HUDEP-2 (cell line): ENCODE results near the gene MEGF6.
A peak's percentile ranks its signal among the peaks of the same experiment; 100 is the strongest.

ENCODE experiments used
- DNase-seq, 76 experiments: peaks; one replicate each; lab custom pipeline; 2025; ENCODE audit not compliant: unreplicated experiment in 76 of 76; lab: John Stamatoyannopoulos, UW

The MEGF6 gene

GRCh38 chr1:3453891-3454810 lies 157.2 kb downstream of the MEGF6 start, which contains the start of gene ARHGEF16:
Gene ARHGEF16 (plus strand): TSS chr1:3454665. CDS start chr1:3463085, 8,420 bp downstream.
- DNase-seq, result peak in 6 of 76 experiments; percentile 4 to 24 (median 6)

GRCh38 chr1:3453203-3453761 lies 158.0 kb downstream of the MEGF6 start:
- peak in 56 of 76 experiments; percentile 1 to 75 (median 32) for DNase-seq

GRCh38 chr1:3452866-3453175 lies 158.5 kb downstream of the MEGF6 start:
- no peak for DNase-seq

- no peak for DNase-seq
Measured at GRCh38 chr1:3451994-3452865, 159.1 kb downstream of the MEGF6 start.

- no peak for DNase-seq
Measured at GRCh38 chr1:3450983-3451382, 160.3 kb downstream of the MEGF6 start.

- no peak for DNase-seq
Measured at GRCh38 chr1:3450202-3450863, 161.0 kb downstream of the MEGF6 start.

- DNase-seq, result no peak
Measured at GRCh38 chr1:3444736-3445135, 166.6 kb downstream of the MEGF6 start.

GRCh38 chr1:3444298-3444697 lies 167.0 kb downstream of the MEGF6 start:
- no peak for DNase-seq

- DNase-seq, result no peak
Measured at GRCh38 chr1:3443807-3444206, 167.5 kb downstream of the MEGF6 start.

GRCh38 chr1:3442901-3443300 lies 168.4 kb downstream of the MEGF6 start:
- no peak for DNase-seq

- no peak for DNase-seq
Measured at GRCh38 chr1:3442331-3442730, 169.0 kb downstream of the MEGF6 start.

GRCh38 chr1:3441880-3442279 lies 169.4 kb downstream of the MEGF6 start:
- DNase-seq, result no peak

GRCh38 chr1:3441410-3441847 lies 169.9 kb downstream of the MEGF6 start:
- DNase-seq, result no peak

GRCh38 chr1:3440711-3441409 lies 170.4 kb downstream of the MEGF6 start:
- DNase-seq, result no peak

- DNase-seq, result no peak
Measured at GRCh38 chr1:3440300-3440681, 171.0 kb downstream of the MEGF6 start.
